Mammary epithelial cell (primary cell): ENCODE results near the gene SMAD6.

Source experiments
- CTCF ChIP-seq, 2 donors: IDR thresholded peaks in 1 of 2; conservative IDR thresholded peaks in 1 of 2; 2 replicates each; pipeline ENCODE4 v1.5.1; 2011 to 2012; ENCODE audit warnings: inconsistent platforms in 2 of 2, low read length in 2 of 2, mild to moderate bottlenecking in 2 of 2, control low read depth in 1 of 2, low read depth in 1 of 2; ENCODE audit not compliant: insufficient read depth in 1 of 2; ENCODE audit errors: extremely low read depth in 1 of 2
- EZH2 ChIP-seq: IDR thresholded peaks from 2 replicates; pipeline ENCODE4 v1.6.1; 2012; ENCODE audit warnings: low read length, inconsistent platforms, borderline replicate concordance

GRCh38 chr15:66696770-66697169 lies 5.3 kb upstream of the SMAD6 start:
- TF ChIP-seq CTCF (conservative IDR thresholded peaks at IDR 0.05 in 1 of 2, IDR thresholded peaks at IDR 0.05 in 1 of 2; ENCODE audit: extremely low read depth in 1 of 2, insufficient read depth in 1 of 2, low read depth in 1 of 2, low read length in 2 of 2) (no peak), EZH2 (no peak)
